ENCODE results near the gene ADAMTSL1.

GRCh38 chr9:18442629-18443491 is 31.1 kb upstream of the ADAMTSL1 start:
- TF ChIP-seq REST (IDR thresholded peaks at IDR 0.05; ENCODE audit: insufficient replicate concordance, low read depth) (no peak), CTCF (IDR thresholded peaks at IDR 0.05; ENCODE audit: insufficient read depth, low read length) (peak; percentile 34), POLR2AphosphoS5 (IDR thresholded peaks at IDR 0.05; ENCODE audit: low read depth) (no peak), GABPA (IDR thresholded peaks at IDR 0.05; ENCODE audit: low read depth) (no peak)

Data from HL-60 (cell line).